K562 (cell line): ENCODE measurements around the gene RAD54L. TPM values are rescaled to one million over a fixed set of nuclear protein-coding genes. Genes with fewer than 3 reads are reported as not detected.

Source experiments
- ATAC-seq: fragments of 200-7000 bp; cut with Tn5 transposase; 3 replicates; pipeline ENCODE4 v1.9.1; 2020; ENCODE audit warnings: moderate library complexity
- BruUV-seq: library from RNA; stranded (reverse); fragments of 400-500 nt; replicated peaks from 2 replicates; lab custom pipeline; 2021; lab: Mats Ljungman, UMichigan
- CTCF ChIA-PET: fragments of 300-600 bp; formaldehyde crosslinking; extraction: SDS; loops from one replicate; lab custom pipeline; 2021; ENCODE audit warnings: low intra/inter-chr PET ratio; lab: Yijun Ruan, JAX
- POLR2A ChIA-PET: fragments of 300-600, 350-650 bp; sonication (Branson Sonifier 250); formaldehyde crosslinking; extraction: SDS; loops from one replicate; lab custom pipeline; 2021; ENCODE audit warnings: antibody characterized with exemption, inconsistent platforms; lab: Yijun Ruan, JAX
- DNase-seq, 4 experiments: peaks; one replicate each; pipeline versions ENCODE4 v3.0.0 to v3.0.0-alpha.2; 2011 to 2018; ENCODE audit warnings: low spot score in 3 of 4, mixed read lengths in 3 of 4; ENCODE audit errors: extremely low read depth in 1 of 4
- FAIRE-seq: peaks from 2 replicates; lab custom pipeline; 2011; peaks lifted over from hg19 to GRCh38; lab: Jason Lieb, UNC
- H2AFZ ChIP-seq: 2 replicates; pipeline ENCODE4 v1.6.0; 2011; ENCODE audit warnings: low read depth, low read length, control low read depth, inconsistent platforms
- H3K27ac ChIP-seq: fragments of 200-600 bp; 3 replicates; pipeline ENCODE4 v1.8.0; 2011; ENCODE audit warnings: low read depth, mild to moderate bottlenecking, control low read depth, inconsistent platforms, low read length, moderate library complexity, mixed read lengths; ENCODE audit errors: extremely low read depth
- H3K27me3 ChIP-seq, 2 experiments: fragments of 300-600 bp in 1 of 2; 2 replicates in 1 of 2; 3 replicates in 1 of 2; pipeline versions ENCODE4 v1.6.0 to v1.8.0; 2011; ENCODE audit warnings: inconsistent platforms in 2 of 2, low read length in 2 of 2, mild to moderate bottlenecking in 1 of 2, mixed read lengths in 1 of 2, moderate library complexity in 1 of 2; ENCODE audit not compliant: control insufficient read depth in 2 of 2, insufficient read depth in 2 of 2
- H3K36me3 ChIP-seq: fragments of 300-600 bp; 3 replicates; pipeline ENCODE4 v1.8.0; 2011; ENCODE audit warnings: mild to moderate bottlenecking, low read length, inconsistent platforms; ENCODE audit not compliant: control insufficient read depth, insufficient read depth
- H3K4me1 ChIP-seq, 2 experiments: fragments of 200-600 bp in 1 of 2; replicated peaks in 1 of 2; 2 replicates in 1 of 2; 3 replicates in 1 of 2; pipeline versions ENCODE4 v1.5.1 to v1.8.0; 2011; ENCODE audit warnings: inconsistent platforms in 2 of 2, low read length in 2 of 2, mild to moderate bottlenecking in 1 of 2, mixed read lengths in 1 of 2, moderate library complexity in 1 of 2; ENCODE audit not compliant: control insufficient read depth in 2 of 2, insufficient read depth in 2 of 2
- H3K4me2 ChIP-seq: 2 replicates; pipeline ENCODE4 v1.6.1; 2011; ENCODE audit warnings: low read length, control low read depth, inconsistent platforms, mixed read lengths; ENCODE audit not compliant: insufficient read depth
- H3K4me3 ChIP-seq: fragments of 200-600 bp; sonication (generic), shearing (Covaris generic); 2 replicates; pipeline ENCODE4 v1.5.1; 2016; ENCODE audit warnings: control low read depth, inconsistent platforms
- H3K79me2 ChIP-seq: fragments of 200-600 bp; 3 replicates; pipeline ENCODE4 v1.8.0; 2011; ENCODE audit warnings: low read length, inconsistent platforms; ENCODE audit not compliant: control insufficient read depth, insufficient read depth
- H3K9ac ChIP-seq, 2 experiments: 2 replicates each; pipeline versions ENCODE4 v1.6.0 to v1.6.1; 2011; ENCODE audit warnings: low read depth in 2 of 2, low read length in 2 of 2, control low read depth in 1 of 2, inconsistent platforms in 1 of 2, mild to moderate bottlenecking in 1 of 2, mixed read lengths in 1 of 2; ENCODE audit not compliant: insufficient read depth in 1 of 2
- H3K9me1 ChIP-seq: one replicate; pipeline ENCODE4 v1.6.0; 2011; ENCODE audit warnings: inconsistent platforms, mild to moderate bottlenecking, low read length, moderate library complexity; ENCODE audit not compliant: control insufficient read depth, insufficient read depth
- H3K9me3 ChIP-seq: replicated peaks from 2 replicates; pipeline ENCODE4 v1.5.1; 2011; ENCODE audit warnings: low read depth, low read length, inconsistent platforms; ENCODE audit not compliant: control insufficient read depth, insufficient read depth
- H4K20me1 ChIP-seq: replicated peaks from 2 replicates; pipeline ENCODE4 v1.6.1; 2011; ENCODE audit warnings: low read length, inconsistent platforms, mixed read lengths; ENCODE audit not compliant: control insufficient read depth, insufficient read depth
- BACH1 ChIP-seq: fragments of 200-800 bp; sonication (Bioruptor generic); IDR thresholded peaks from 2 replicates; pipeline ENCODE4 v1.6.1; 2016; ENCODE audit warnings: missing genetic modification characterization, missing compliant biosample characterization
- CBX5 ChIP-seq: IDR thresholded peaks from 2 replicates; pipeline ENCODE4 v1.6.1; 2014; ENCODE audit warnings: low read depth, borderline replicate concordance
- DNMT1 ChIP-seq: fragments of 450-650 bp; IDR thresholded peaks from 2 replicates; pipeline ENCODE4 v1.6.1; 2016; ENCODE audit warnings: antibody characterized with exemption, mild to moderate bottlenecking
- EWSR1 ChIP-seq: fragments of 450-650 bp; IDR thresholded peaks from 2 replicates; pipeline ENCODE4 v1.6.1; 2018; ENCODE audit warnings: borderline replicate concordance, mild to moderate bottlenecking, low read depth, moderate library complexity; ENCODE audit not compliant: partially characterized antibody
- MCM2 ChIP-seq: fragments of 450-650 bp; IDR thresholded peaks from 2 replicates; pipeline ENCODE4 v1.6.1; 2017; ENCODE audit warnings: low read depth, mild to moderate bottlenecking
- MTF1 ChIP-seq: fragments of 250-450 bp; sonication (Bioruptor Pico); IDR thresholded peaks from 2 replicates; pipeline ENCODE4 v1.9.0; 2021; ENCODE audit warnings: moderate library complexity, mild to moderate bottlenecking, inconsistent platforms, borderline replicate concordance
- POLR2A ChIP-seq: fragments of 450-650 bp; conservative IDR thresholded peaks from 2 replicates; pipeline ENCODE4 v1.6.1; 2016
- POLR2G ChIP-seq: fragments of 200-400 bp; formaldehyde crosslinking; IDR thresholded peaks from 2 replicates; pipeline ENCODE4 v1.6.1; 2017; ENCODE audit warnings: low read depth, mild to moderate bottlenecking, antibody characterized with exemption, low read length, moderate library complexity
- RBM22 ChIP-seq: fragments of 200-400 bp; formaldehyde crosslinking; IDR thresholded peaks from 2 replicates; pipeline ENCODE4 v1.6.1; 2018; ENCODE audit warnings: low read length, low read depth; ENCODE audit not compliant: poor library complexity, severe bottlenecking
- SMARCE1 ChIP-seq: fragments of 450-650 bp; IDR thresholded peaks from 2 replicates; pipeline ENCODE4 v1.7.1; 2016; ENCODE audit warnings: mild to moderate bottlenecking
- SUPT5H ChIP-seq: fragments of 450-650 bp; IDR thresholded peaks from 2 replicates; pipeline ENCODE4 v1.6.1; 2016
- ZFP36 ChIP-seq: fragments of 150-350 bp; IDR thresholded peaks from 2 replicates; pipeline ENCODE4 v1.6.1; 2018; ENCODE audit warnings: low read length, low read depth; ENCODE audit not compliant: partially characterized antibody
- ZNF408 ChIP-seq: fragments of 250-450 bp; sonication (Bioruptor Pico); IDR thresholded peaks from 2 replicates; pipeline ENCODE4 v1.4.0; 2020; ENCODE audit warnings: low read depth, mild to moderate bottlenecking, moderate library complexity
- ZNF436 ChIP-seq: fragments of 250-450, 450-650 bp; sonication (Bioruptor Pico); formaldehyde crosslinking; IDR thresholded peaks from 2 replicates; pipeline ENCODE4 v1.7.0; 2020; ENCODE audit warnings: mild to moderate bottlenecking
- WGBS: fragments of 100-300 bp; shearing (Covaris generic); methylation state at CpG from one replicate; pipeline ENCODE4 v1.1.6; 2016; ENCODE audit warnings: low coverage, mixed read lengths; ENCODE audit not compliant: insufficient coverage; ENCODE audit errors: missing lambda C conversion rate; 5-methylcytosine and 5-hydroxymethylcytosine counted together
- in situ Hi-C: fragments of 300-500 bp; cut with MboI; formaldehyde crosslinking; loops from 4 replicates; pipeline ENCODE4 v1.15.0; 2018; ENCODE audit warnings: inconsistent platforms, mixed read lengths
- intact Hi-C: fragments of 100-400 bp; cut with micrococcal nuclease; formaldehyde crosslinking; loops from 2 replicates; pipeline ENCODE4 v1.14.2; 2022
- polyA plus RNA-seq, 8 experiments: library from polyadenylated mRNA; depleted of rRNA in 4 of 8; stranded (reverse) in 5 of 8; unstranded in 3 of 8; fragments of >200 nt; fragmentation: Nextera tagmentation in 2 of 8; fragmentation: Illumina TruSeq in 1 of 8; extraction: Ambion mirVana in 2 of 8; extraction: Trizol in 1 of 8; gene quantifications; 2 replicates each; pipeline versions ENCODE4 v1.2.1 to v1.2.3, GENCODE V29; 2011 to 2014; ENCODE audit warnings: inconsistent platforms in 1 of 8, missing spikeins in 1 of 8
- total RNA-seq, 7 experiments: library from RNA; depleted of rRNA in 6 of 7; stranded (reverse); fragments of >200 nt in 6 of 7; fragmentation: Illumina TruSeq in 2 of 7; extraction: Trizol in 2 of 7; gene quantifications; 2 replicates each; pipeline versions ENCODE4 v1.2.1 to v1.2.3, GENCODE V29; 2011 to 2021; ENCODE audit warnings: low replicate concordance in 1 of 7
- TF ChIP-seq, protein P1 (sequence below): fragments of 450-650 bp; IDR thresholded peaks from 2 replicates; pipeline ENCODE4 v1.6.1; 2016; ENCODE audit warnings: mild to moderate bottlenecking
- TF ChIP-seq, protein P2 (sequence below): fragments of 450-650 bp; IDR thresholded peaks from one replicate; pipeline ENCODE4 v1.6.1; 2018; ENCODE audit warnings: mild to moderate bottlenecking, moderate library complexity; ENCODE audit not compliant: partially characterized antibody
- TF ChIP-seq, protein P3 (sequence below): fragments of 450-650 bp; IDR thresholded peaks from 2 replicates; pipeline ENCODE4 v1.6.1; 2016; ENCODE audit warnings: missing biosample characterization, missing genetic modification characterization

RAD54L gene
- total and polyA plus RNA-seq, 9 of the 15 experiments (the other 6 are each of a cell fraction or from before 2014, with no cell fraction given) = 17.9 to 92.3 (median 37.5) TPM

DNA sequence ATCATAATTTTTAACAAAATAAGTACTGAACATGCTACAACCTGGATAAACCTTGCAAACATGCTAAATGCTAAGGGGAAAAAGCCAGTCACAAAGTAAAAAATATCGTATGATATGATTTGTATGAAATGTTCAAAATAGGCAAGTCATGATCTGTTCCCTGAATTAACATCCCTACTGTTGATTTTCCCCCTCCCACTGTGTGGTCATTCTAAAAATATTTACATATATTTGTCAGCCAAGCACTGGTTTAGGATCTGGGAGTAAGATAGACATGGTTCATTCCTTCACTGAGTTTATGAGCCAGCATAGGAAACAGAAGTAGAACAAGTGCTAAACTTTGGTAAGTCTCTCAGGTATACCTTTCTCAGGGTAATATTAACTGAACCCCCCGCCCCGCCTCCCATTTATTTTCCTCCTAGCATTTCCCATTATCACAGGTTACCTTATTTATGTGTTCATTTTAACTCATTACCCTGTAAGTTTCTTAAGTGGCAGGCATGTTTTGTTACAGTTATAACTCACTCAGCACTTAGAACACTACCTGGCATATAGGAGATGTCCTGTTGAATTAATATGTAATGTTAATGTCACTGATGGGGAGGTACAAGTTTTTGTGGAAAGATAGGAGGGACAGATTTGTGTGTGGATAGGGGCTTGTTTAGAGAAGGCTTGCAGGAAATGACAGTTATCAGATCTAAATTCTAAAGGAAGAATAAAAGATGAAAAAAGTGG lies 68.3 kb downstream of the RAD54L start (continued):
- TF ChIP-seq, protein P1, sequence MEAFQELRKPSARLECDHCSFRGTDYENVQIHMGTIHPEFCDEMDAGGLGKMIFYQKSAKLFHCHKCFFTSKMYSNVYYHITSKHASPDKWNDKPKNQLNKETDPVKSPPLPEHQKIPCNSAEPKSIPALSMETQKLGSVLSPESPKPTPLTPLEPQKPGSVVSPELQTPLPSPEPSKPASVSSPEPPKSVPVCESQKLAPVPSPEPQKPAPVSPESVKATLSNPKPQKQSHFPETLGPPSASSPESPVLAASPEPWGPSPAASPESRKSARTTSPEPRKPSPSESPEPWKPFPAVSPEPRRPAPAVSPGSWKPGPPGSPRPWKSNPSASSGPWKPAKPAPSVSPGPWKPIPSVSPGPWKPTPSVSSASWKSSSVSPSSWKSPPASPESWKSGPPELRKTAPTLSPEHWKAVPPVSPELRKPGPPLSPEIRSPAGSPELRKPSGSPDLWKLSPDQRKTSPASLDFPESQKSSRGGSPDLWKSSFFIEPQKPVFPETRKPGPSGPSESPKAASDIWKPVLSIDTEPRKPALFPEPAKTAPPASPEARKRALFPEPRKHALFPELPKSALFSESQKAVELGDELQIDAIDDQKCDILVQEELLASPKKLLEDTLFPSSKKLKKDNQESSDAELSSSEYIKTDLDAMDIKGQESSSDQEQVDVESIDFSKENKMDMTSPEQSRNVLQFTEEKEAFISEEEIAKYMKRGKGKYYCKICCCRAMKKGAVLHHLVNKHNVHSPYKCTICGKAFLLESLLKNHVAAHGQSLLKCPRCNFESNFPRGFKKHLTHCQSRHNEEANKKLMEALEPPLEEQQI = no peak
- TF ChIP-seq SMARCE1 (no peak), MCM2 (no peak), EWSR1 (peak; percentile 61)

DNA sequence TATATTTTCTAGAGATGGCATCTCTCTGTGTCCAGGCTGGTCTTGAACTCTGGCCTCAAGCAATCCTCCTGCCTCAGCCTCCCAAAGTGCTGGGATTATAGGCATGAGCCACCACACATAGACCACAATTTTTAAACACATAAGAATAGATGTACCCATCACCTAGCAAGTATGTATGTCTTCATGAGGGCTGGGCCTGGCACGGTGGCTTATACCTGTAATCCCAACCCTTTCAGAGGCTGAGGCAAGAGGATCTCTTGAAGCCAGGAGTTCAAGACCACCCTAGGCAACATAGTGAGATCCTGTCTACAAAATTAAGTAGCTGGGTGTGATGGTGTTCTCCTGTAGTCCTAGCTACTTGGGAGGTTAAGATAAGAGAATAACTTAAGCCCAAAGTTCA lies 69.8 kb downstream of the RAD54L start:
- H3K9me1 ChIP-seq = no peaks in the 10 kb centered on the region
- WGBS = 59% methylated on average over 1 of the region's 1 CpG
- no peak overlapping the region for H2AFZ ChIP-seq
- no peak overlapping the region for H3K4me3 ChIP-seq
- H3K79me2 ChIP-seq = peaks cover 3% of the 10 kb centered on the region; the same call in 2 of the 3 replicates
- BruUV-seq = no TSS peak
- no peaks in the 10 kb centered on the region for H3K9me3 ChIP-seq
- FAIRE-seq (no peak), DNase-seq (peak in 1 of 4 experiments; percentile 0), ATAC-seq (peak; percentile 3)
- H3K36me3 ChIP-seq = peaks cover 47% of the 10 kb centered on the region
- H4K20me1 ChIP-seq = peaks cover 7% of the 10 kb centered on the region; the same call in 1 of the 2 replicates
- H3K4me1 ChIP-seq = no peaks in the 10 kb centered on the region; a peak in 2 of 5 replicates
- no peak overlapping the region for H3K27ac ChIP-seq
- no peak overlapping the region for H3K4me2 ChIP-seq
- no peak overlapping the region for H3K9ac ChIP-seq
- ChIA-PET POLR2A (interaction anchor here (0.7 to 4.7 kb wide), 10 partner anchors 9 to 283 kb away, joined by 3 to 33 read pairs (median 8); partner anchors contain the start of genes LRRC41, NSUN4, RAD54L and UQCRH), CTCF (no interaction called here)
- H3K27me3 ChIP-seq = no peaks in the 10 kb centered on the region
- in situ Hi-C loops (no loop called here), intact Hi-C loops (no loop called here)
- TF ChIP-seq POLR2G (0 out of 2 replicates have a peak, but pooled peaks have one; percentile 48), ZNF408 (CRISPR knock-in tag) (no peak), RBM22 (peak; percentile 36), ZFP36 (no peak), SUPT5H (peak; percentile 48; the same call in 1 of the 2 replicates), CBX5 (no peak), MTF1 (no peak), ZNF436 (CRISPR knock-in tag) (0 out of 2 replicates have a peak, but pooled peaks have one; percentile 33), POLR2A (peak; percentile 58; the same call in 1 of the 2 replicates), BACH1 (tag) (no peak), DNMT1 (no peak)
- TF ChIP-seq, protein P2, sequence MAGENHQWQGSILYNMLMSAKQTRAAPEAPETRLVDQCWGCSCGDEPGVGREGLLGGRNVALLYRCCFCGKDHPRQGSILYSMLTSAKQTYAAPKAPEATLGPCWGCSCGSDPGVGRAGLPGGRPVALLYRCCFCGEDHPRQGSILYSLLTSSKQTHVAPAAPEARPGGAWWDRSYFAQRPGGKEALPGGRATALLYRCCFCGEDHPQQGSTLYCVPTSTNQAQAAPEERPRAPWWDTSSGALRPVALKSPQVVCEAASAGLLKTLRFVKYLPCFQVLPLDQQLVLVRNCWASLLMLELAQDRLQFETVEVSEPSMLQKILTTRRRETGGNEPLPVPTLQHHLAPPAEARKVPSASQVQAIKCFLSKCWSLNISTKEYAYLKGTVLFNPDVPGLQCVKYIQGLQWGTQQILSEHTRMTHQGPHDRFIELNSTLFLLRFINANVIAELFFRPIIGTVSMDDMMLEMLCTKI = no peak
- TF ChIP-seq, protein P3, sequence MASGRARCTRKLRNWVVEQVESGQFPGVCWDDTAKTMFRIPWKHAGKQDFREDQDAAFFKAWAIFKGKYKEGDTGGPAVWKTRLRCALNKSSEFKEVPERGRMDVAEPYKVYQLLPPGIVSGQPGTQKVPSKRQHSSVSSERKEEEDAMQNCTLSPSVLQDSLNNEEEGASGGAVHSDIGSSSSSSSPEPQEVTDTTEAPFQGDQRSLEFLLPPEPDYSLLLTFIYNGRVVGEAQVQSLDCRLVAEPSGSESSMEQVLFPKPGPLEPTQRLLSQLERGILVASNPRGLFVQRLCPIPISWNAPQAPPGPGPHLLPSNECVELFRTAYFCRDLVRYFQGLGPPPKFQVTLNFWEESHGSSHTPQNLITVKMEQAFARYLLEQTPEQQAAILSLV (tag) = no peak
